MM.1S (cell line): ENCODE measurements around the gene ADGRV1.
"Not testable (repeated sequence)": the region's sequence is repeated elsewhere in the genome, so short reads cannot be mapped to it uniquely, and the experiment has no call there.

Experiments used
- DNase-seq: peaks from one replicate; pipeline ENCODE4 v3.0.0-alpha.2; 2015
- H2AFZ ChIP-seq: fragments of 300-600 bp; sonication (generic); 2 replicates; pipeline ENCODE4 v1.6.0; 2016; ENCODE audit warnings: antibody characterized with exemption, low read length
- H3F3A ChIP-seq: fragments of 300-600 bp; sonication (generic); 2 replicates; pipeline ENCODE4 v1.6.1; 2016; ENCODE audit warnings: mild to moderate bottlenecking, antibody characterized with exemption, low read length, moderate library complexity, mixed read lengths; ENCODE audit not compliant: insufficient read depth
- H3K27ac ChIP-seq: fragments of 300-600 bp; sonication (generic); 2 replicates; pipeline ENCODE4 v1.5.1; 2016; ENCODE audit warnings: mild to moderate bottlenecking, low read length
- H3K27me3 ChIP-seq: fragments of 300-600 bp; sonication (generic); replicated peaks from 2 replicates; pipeline ENCODE4 v1.6.0; 2016; ENCODE audit warnings: low read length; ENCODE audit not compliant: insufficient read depth
- H3K36me3 ChIP-seq: fragments of 300-600 bp; sonication (generic); replicated peaks from 2 replicates; pipeline ENCODE4 v1.6.1; 2016; ENCODE audit warnings: mild to moderate bottlenecking, low read length, mixed read lengths; ENCODE audit not compliant: insufficient read depth
- H3K4me1 ChIP-seq: fragments of 300-600 bp; sonication (generic); 2 replicates; pipeline ENCODE4 v1.6.1; 2016; ENCODE audit warnings: low read length, mixed read lengths
- H3K4me2 ChIP-seq: fragments of 300-600 bp; sonication (generic); 2 replicates; pipeline ENCODE4 v1.6.0; 2016; ENCODE audit warnings: low read depth, low read length
- H3K4me3 ChIP-seq: fragments of 300-600 bp; sonication (generic); 2 replicates; pipeline ENCODE4 v1.5.1; 2016; ENCODE audit warnings: low read length, mixed read lengths
- H3K79me2 ChIP-seq: fragments of 300-600 bp; sonication (generic); 2 replicates; pipeline ENCODE4 v1.6.1; 2016; ENCODE audit warnings: mixed run types, low read length, mixed read lengths
- H3K9ac ChIP-seq: fragments of 300-600 bp; sonication (generic); 2 replicates; pipeline ENCODE4 v1.6.1; 2016; ENCODE audit warnings: low read length, mixed read lengths
- H3K9me2 ChIP-seq: fragments of 300-600 bp; sonication (generic); replicated peaks from 2 replicates; pipeline ENCODE4 v1.6.1; 2016; ENCODE audit warnings: mild to moderate bottlenecking, low read length, mixed read lengths; ENCODE audit not compliant: insufficient read depth
- H3K9me3 ChIP-seq: fragments of 300-600 bp; sonication (generic); replicated peaks from 2 replicates; pipeline ENCODE4 v1.6.1; 2016; ENCODE audit warnings: mild to moderate bottlenecking, low read length, mixed read lengths; ENCODE audit not compliant: insufficient read depth
- H4K20me1 ChIP-seq: fragments of 300-600 bp; sonication (generic); 2 replicates; pipeline ENCODE4 v1.6.1; 2016; ENCODE audit warnings: mild to moderate bottlenecking, low read length, moderate library complexity, mixed read lengths; ENCODE audit not compliant: insufficient read depth
- CTCF ChIP-seq: fragments of 300-600 bp; sonication (generic); IDR thresholded peaks from 2 replicates; pipeline ENCODE4 v1.5.1; 2016; ENCODE audit warnings: antibody characterized with exemption, low read length, mixed read lengths
- EZH2 ChIP-seq: fragments of 300-600 bp; sonication (generic); optimal IDR thresholded peaks from 2 replicates; pipeline ENCODE3; 2017; ENCODE audit warnings: low read depth, mild to moderate bottlenecking, antibody characterized with exemption, low read length, mixed read lengths
- EZH2phosphoT487 ChIP-seq: fragments of 300-600 bp; sonication (generic); IDR thresholded peaks from 2 replicates; pipeline ENCODE4 v1.6.1; 2018; ENCODE audit warnings: antibody characterized with exemption, low read length

The ADGRV1 gene

GRCh38 chr5:90845723-90846554 is 287.3 kb downstream of the ADGRV1 start:
- no peaks in the 10 kb centered on the region for H4K20me1 ChIP-seq
- H3K4me1 ChIP-seq = peaks cover 5% of the 10 kb centered on the region; the same call in 1 of the 2 replicates
- H3K4me2 ChIP-seq = no peak overlapping the region
- H3K9ac ChIP-seq = no peak overlapping the region
- no peaks in the 10 kb centered on the region for H3K27me3 ChIP-seq
- H2AFZ ChIP-seq = no peak overlapping the region
- H3K27ac ChIP-seq = no peak overlapping the region
- peaks cover 5% of the 10 kb centered on the region; the same call in 1 of the 2 replicates for H3F3A ChIP-seq
- no peaks in the 10 kb centered on the region for H3K36me3 ChIP-seq
- H3K4me3 ChIP-seq = no peak overlapping the region
- H3K9me3 ChIP-seq = no peaks in the 10 kb centered on the region
- no peaks in the 10 kb centered on the region for H3K9me2 ChIP-seq
- no peak for TF ChIP-seq EZH2phosphoT487
- TF ChIP-seq CTCF = no peak
- TF ChIP-seq EZH2 = no peak
- DNase-seq = no peak
- no peaks in the 10 kb centered on the region for H3K79me2 ChIP-seq

GRCh38 chr5:90847606-90848005 is 289.0 kb downstream of the ADGRV1 start:
- H3K9me3 ChIP-seq, DNase-seq, H4K20me1 ChIP-seq, H3K4me2 ChIP-seq, H3K36me3 ChIP-seq, H3K4me1 ChIP-seq, H3K4me3 ChIP-seq, H3K79me2 ChIP-seq, H2AFZ ChIP-seq, H3K27ac ChIP-seq, H3F3A ChIP-seq, H3K9me2 ChIP-seq, H3K9ac ChIP-seq, H3K27me3 ChIP-seq: not testable (repeated sequence)

DNA sequence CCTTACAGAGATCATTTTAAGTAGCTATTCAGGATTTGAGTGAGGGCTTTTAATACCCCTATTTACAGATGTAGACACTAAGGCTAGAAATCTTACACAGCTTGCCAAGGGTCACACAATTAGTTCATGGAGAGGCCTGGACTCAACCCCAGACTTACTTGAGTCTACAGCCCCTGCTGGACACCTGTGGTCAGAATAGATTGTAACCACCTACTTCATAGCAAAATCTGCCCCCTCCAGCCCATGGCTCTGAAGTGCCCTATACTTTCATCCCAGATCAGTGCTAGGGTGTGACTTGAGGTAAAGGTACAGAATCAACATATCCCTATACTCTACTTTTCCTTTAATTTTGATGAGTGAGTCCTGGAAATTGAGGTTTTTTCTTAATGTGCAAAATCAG is 291.3 kb downstream of the ADGRV1 start:
- Histone ChIP-seq H3K4me1 (no peaks in the 10 kb centered on the region), H3F3A (no peaks in the 10 kb centered on the region), H3K27me3 (no peaks in the 10 kb centered on the region), H3K9ac (no peak overlapping the region), H3K4me3 (no peak overlapping the region), H3K9me2 (no peaks in the 10 kb centered on the region), H2AFZ (no peak overlapping the region), H3K4me2 (no peak overlapping the region), H4K20me1 (no peaks in the 10 kb centered on the region), H3K9me3 (no peaks in the 10 kb centered on the region), H3K79me2 (no peaks in the 10 kb centered on the region), H3K36me3 (no peaks in the 10 kb centered on the region), H3K27ac (no peak overlapping the region)
- TF ChIP-seq EZH2phosphoT487 = no peak
- no peak for DNase-seq

DNA sequence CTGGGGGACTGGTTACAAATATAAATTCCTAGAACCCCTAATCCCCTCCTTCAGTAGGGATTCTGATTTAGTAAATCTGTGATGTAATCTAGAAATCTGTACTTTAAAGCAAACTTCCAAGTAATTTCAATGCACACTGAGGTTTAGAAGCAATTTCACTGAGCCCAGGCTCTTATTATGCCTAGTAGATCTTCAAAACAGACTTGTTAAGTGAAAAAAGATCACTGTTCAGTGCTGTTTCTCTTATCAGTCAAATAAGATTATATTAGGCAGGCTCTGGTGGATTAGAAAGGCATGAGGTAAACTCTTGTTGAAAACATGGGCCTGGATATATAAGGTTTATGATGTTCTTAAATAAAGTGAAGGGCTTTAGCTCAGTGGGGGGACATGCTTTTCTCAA is 293.9 kb downstream of the ADGRV1 start:
- no peak overlapping the region for H3K27ac ChIP-seq
- DNase-seq = no peak
- H3K4me3 ChIP-seq = no peak overlapping the region
- H3K9me2 ChIP-seq = no peaks in the 10 kb centered on the region
- H3K79me2 ChIP-seq = no peaks in the 10 kb centered on the region
- no peaks in the 10 kb centered on the region for H4K20me1 ChIP-seq
- H3K4me2 ChIP-seq = no peak overlapping the region
- TF ChIP-seq EZH2phosphoT487 (no peak), EZH2 (no peak), CTCF (no peak)
- H3F3A ChIP-seq = no peaks in the 10 kb centered on the region
- H3K9ac ChIP-seq = no peak overlapping the region
- no peaks in the 10 kb centered on the region for H3K9me3 ChIP-seq
- H3K4me1 ChIP-seq = no peaks in the 10 kb centered on the region
- no peaks in the 10 kb centered on the region for H3K36me3 ChIP-seq
- no peak overlapping the region for H2AFZ ChIP-seq
- no peaks in the 10 kb centered on the region for H3K27me3 ChIP-seq
